H1 (cell line): Measurements from ENCODE around the gene CLDN14. TPM values are rescaled to one million over a fixed set of nuclear protein-coding genes. Genes with fewer than 3 reads are reported as not detected.

Source experiments
- ATF2 ChIP-seq: IDR thresholded peaks from 2 replicates; pipeline ENCODE4 v1.6.1; 2012; ENCODE audit warnings: low read length, inconsistent platforms
- RAD21 ChIP-seq, 2 experiments: IDR thresholded peaks in 1 of 2; conservative IDR thresholded peaks in 1 of 2; 2 replicates each; pipeline ENCODE4 v1.6.1; 2011; ENCODE audit warnings: low read depth in 2 of 2, low read length in 2 of 2, improper control_type of control experiment in 1 of 2, inconsistent platforms in 1 of 2, mild to moderate bottlenecking in 1 of 2, moderate library complexity in 1 of 2
- polyA plus RNA-seq, 7 experiments: library from polyadenylated mRNA; depleted of rRNA in 3 of 7; stranded (reverse) in 5 of 7; unstranded in 2 of 7; fragments of >200 nt in 5 of 7; fragments of 200-250 nt in 2 of 7; gene quantifications; 1 replicate in 5 of 7; 2 replicates in 1 of 7; 4 replicates in 1 of 7; pipeline versions ENCODE4 v1.2.1 to v1.2.3, GENCODE V29; 2011 to 2013; ENCODE audit warnings: missing spikeins in 2 of 7, mixed read lengths in 2 of 7
- total RNA-seq: library from RNA; stranded (reverse); fragmentation: NEBNext Ultra II Directional; extraction: Animal tissue kit (Norgen Biotek cat#: 25700); gene quantifications from 2 replicates; pipeline ENCODE4 v1.2.1, GENCODE V29; 2021

Gene CLDN14
- total and polyA plus RNA-seq, 2 of the 8 experiments (the other 6 are each of a cell fraction or from before 2014, with no cell fraction given), result 0.08 TPM; not detected in 1

GRCh38 chr21:36460866-36461265 lies 19.1 kb downstream of the CLDN14 start (continued):
- TF ChIP-seq ATF2 (no peak), RAD21 (IDR thresholded peaks at IDR 0.05 in 1 of 2, conservative IDR thresholded peaks at IDR 0.05 in 1 of 2; ENCODE audit: low read depth in 2 of 2, low read length in 2 of 2) (no peak)
- TF ChIP-seq, all 59 proteins: peak for 0
